H9 (cell line): ENCODE results near the gene IGSF9B. TPM values are rescaled to one million over a fixed set of nuclear protein-coding genes. Genes with fewer than 3 reads are reported as not detected.
A peak's percentile ranks its signal among the peaks of the same experiment; 100 is the strongest.

Experiments used
- DNase-seq: peaks from one replicate; pipeline ENCODE4 v3.0.0-alpha.2; 2017
- H2AFZ ChIP-seq: one replicate; pipeline ENCODE4 v1.6.1; 2013; ENCODE audit warnings: mild to moderate bottlenecking, low read length, control low read depth, moderate library complexity
- H2AK5ac ChIP-seq: 2 replicates; pipeline ENCODE4 v1.6.1; 2013; ENCODE audit warnings: low read length, control low read depth, mixed read lengths; ENCODE audit not compliant: insufficient read length
- H2BK120ac ChIP-seq: one replicate; pipeline ENCODE4 v1.6.1; 2013; ENCODE audit warnings: low read depth, mild to moderate bottlenecking, low read length, control low read depth, inconsistent platforms; ENCODE audit not compliant: poor library complexity, severe bottlenecking
- H2BK12ac ChIP-seq: 2 replicates; pipeline ENCODE4 v1.6.1; 2013; ENCODE audit warnings: low read length, control low read depth, mixed read lengths, low read depth; ENCODE audit not compliant: insufficient read length
- H2BK15ac ChIP-seq: 2 replicates; pipeline ENCODE4 v1.6.1; 2013; ENCODE audit warnings: low read depth, low read length, control low read depth
- H2BK20ac ChIP-seq: one replicate; pipeline ENCODE4 v1.6.1; 2013; ENCODE audit warnings: low read depth, mild to moderate bottlenecking, low read length, control low read depth, inconsistent platforms; ENCODE audit not compliant: poor library complexity, severe bottlenecking
- H2BK5ac ChIP-seq: 2 replicates; pipeline ENCODE4 v1.6.1; 2013; ENCODE audit warnings: low read length, control low read depth, mixed read lengths; ENCODE audit not compliant: insufficient read length
- H3K14ac ChIP-seq: 2 replicates; pipeline ENCODE4 v1.6.1; 2013; ENCODE audit warnings: low read length, control low read depth; ENCODE audit not compliant: insufficient read depth
- H3K18ac ChIP-seq: 2 replicates; pipeline ENCODE4 v1.6.1; 2013; ENCODE audit warnings: low read depth, mild to moderate bottlenecking, mixed read lengths, low read length, control low read depth; ENCODE audit not compliant: insufficient read length
- H3K23ac ChIP-seq: 2 replicates; pipeline ENCODE4 v1.6.1; 2013; ENCODE audit warnings: low read length, control low read depth, mixed read lengths, low read depth; ENCODE audit not compliant: insufficient read length
- H3K23me2 ChIP-seq: 2 replicates; pipeline ENCODE4 v1.6.1; 2013; ENCODE audit warnings: low read depth, mild to moderate bottlenecking, mixed read lengths, low read length, control low read depth; ENCODE audit not compliant: insufficient read length, poor library complexity, severe bottlenecking
- H3K27ac ChIP-seq: 2 replicates; pipeline ENCODE4 v1.5.1; 2013; ENCODE audit warnings: low read length, control low read depth, mixed read lengths, low read depth; ENCODE audit not compliant: insufficient read length
- H3K27me3 ChIP-seq: 2 replicates; pipeline ENCODE4 v1.6.1; 2013; ENCODE audit warnings: low read length, control low read depth, inconsistent platforms; ENCODE audit not compliant: insufficient read depth
- H3K4ac ChIP-seq: 2 replicates; pipeline ENCODE4 v1.6.1; 2013; ENCODE audit warnings: low read depth, mild to moderate bottlenecking, control low read depth, inconsistent platforms, low read length, moderate library complexity
- H3K4me1 ChIP-seq: 2 replicates; pipeline ENCODE4 v1.6.1; 2013; ENCODE audit warnings: low read length, control low read depth, inconsistent platforms; ENCODE audit not compliant: insufficient read depth
- H3K4me2 ChIP-seq: 2 replicates; pipeline ENCODE4 v1.6.1; 2013; ENCODE audit warnings: low read length, control low read depth, mixed read lengths; ENCODE audit not compliant: insufficient read length, insufficient read depth
- H3K56ac ChIP-seq: 2 replicates; pipeline ENCODE4 v1.6.1; 2013; ENCODE audit warnings: low read depth, mild to moderate bottlenecking, mixed read lengths, low read length, control low read depth; ENCODE audit not compliant: insufficient read length
- H3K79me1 ChIP-seq: 2 replicates; pipeline ENCODE4 v1.6.1; 2013; ENCODE audit warnings: low read depth, mild to moderate bottlenecking, moderate library complexity, low read length, control low read depth, inconsistent platforms; ENCODE audit not compliant: insufficient read depth, poor library complexity, severe bottlenecking
- H3K79me2 ChIP-seq: 2 replicates; pipeline ENCODE4 v1.6.1; 2013; ENCODE audit warnings: low read length, control low read depth, inconsistent platforms; ENCODE audit not compliant: insufficient read depth
- H3K9ac ChIP-seq: 2 replicates; pipeline ENCODE4 v1.6.1; 2013; ENCODE audit warnings: low read length, control low read depth, mixed read lengths; ENCODE audit not compliant: insufficient read length; ENCODE audit errors: extremely low read depth
- H3K9me3 ChIP-seq: one replicate; pipeline ENCODE4 v1.6.1; 2013; ENCODE audit warnings: low read depth, low read length, inconsistent platforms; ENCODE audit not compliant: control insufficient read depth
- H3T11ph ChIP-seq: one replicate; pipeline ENCODE4 v1.6.1; 2013; ENCODE audit warnings: mild to moderate bottlenecking, low read length, control low read depth, inconsistent platforms
- H4K20me1 ChIP-seq: one replicate; pipeline ENCODE4 v1.6.1; 2013; ENCODE audit not compliant: control insufficient read depth, insufficient read length, insufficient read depth
- H4K5ac ChIP-seq: 2 replicates; pipeline ENCODE4 v1.6.1; 2013; ENCODE audit warnings: low read depth, mild to moderate bottlenecking, mixed read lengths, low read length, control low read depth; ENCODE audit not compliant: insufficient read length
- H4K8ac ChIP-seq: replicated peaks from 2 replicates; pipeline ENCODE4 v1.6.1; 2013; ENCODE audit warnings: low read length, control low read depth, mixed read lengths, low read depth; ENCODE audit not compliant: insufficient read length
- H4K91ac ChIP-seq: 2 replicates; pipeline ENCODE4 v1.6.1; 2013; ENCODE audit warnings: low read depth, mild to moderate bottlenecking, moderate library complexity, mixed read lengths, low read length, control low read depth; ENCODE audit not compliant: insufficient read length
- H3K27ac Mint-ChIP-seq, 3 experiments: 2 replicates in 2 of 3; 3 replicates in 1 of 3; pipeline ENCODE4 v1.8.0; 2020 to 2021; ENCODE audit warnings: mixed read lengths in 3 of 3, mild to moderate bottlenecking in 1 of 3, moderate library complexity in 1 of 3
- H3K27me3 Mint-ChIP-seq: 2 replicates; pipeline ENCODE4 v1.8.0; 2021; ENCODE audit warnings: low read depth, mild to moderate bottlenecking, moderate library complexity, mixed read lengths
- H3K36me3 Mint-ChIP-seq, 3 experiments: 2 replicates in 2 of 3; 3 replicates in 1 of 3; pipeline ENCODE4 v1.8.0; 2020 to 2021; ENCODE audit warnings: low read depth in 3 of 3, mixed read lengths in 3 of 3; ENCODE audit not compliant: insufficient read depth in 1 of 3
- H3K4me1 Mint-ChIP-seq, 2 experiments: 2 replicates each; pipeline ENCODE4 v1.8.0; 2020; ENCODE audit warnings: mixed read lengths in 2 of 2
- H3K4me3 Mint-ChIP-seq, 2 experiments: 2 replicates in 1 of 2; 3 replicates in 1 of 2; pipeline ENCODE4 v1.8.0; 2020 to 2021; ENCODE audit warnings: mild to moderate bottlenecking in 2 of 2, mixed read lengths in 2 of 2, moderate library complexity in 1 of 2
- H3K9me3 Mint-ChIP-seq, 2 experiments: 2 replicates in 1 of 2; 3 replicates in 1 of 2; pipeline ENCODE4 v1.8.0; 2020; ENCODE audit warnings: mild to moderate bottlenecking in 2 of 2, mixed read lengths in 2 of 2, moderate library complexity in 1 of 2
- CTCF ChIP-seq: fragments of 200-600 bp; sonication (generic); conservative IDR thresholded peaks from 3 replicates; pipeline ENCODE4 v1.8.0; 2021; ENCODE audit warnings: antibody characterized with exemption, mild to moderate bottlenecking
- WGBS: extraction: QIAGEN DNeasy Blood & Tissue Kit; methylation state at CpG from one replicate; pipeline ENCODE4 v1.1.7; 2013; ENCODE audit warnings: missing lambda C conversion rate, low lambda C conversion rate, mixed read lengths; ENCODE audit not compliant: insufficient read length; ENCODE audit errors: extremely low coverage; 5-methylcytosine and 5-hydroxymethylcytosine counted together
- total RNA-seq: library from RNA; stranded (reverse); gene quantifications from 2 replicates; pipeline ENCODE4 v1.2.1, GENCODE V29; 2021

Gene IGSF9B
- total RNA-seq, 1 experiment from 2014 or later, result 25.7 TPM

GRCh38 chr11:133901999-133902398 is 54.8 kb downstream of the IGSF9B start:
- no peak for DNase-seq
- Mint-ChIP-seq H3K4me3 (no peak overlapping the region), H3K36me3 (peaks cover under 1 to 35% (median 16%) of the 10 kb centered on the region in 3 experiments; a peak in 6 of 7 replicates), H3K9me3 (no peaks in the 10 kb centered on the region), H3K27ac (no peak overlapping the region), H3K4me1 (peaks cover 14 to 16% of the 10 kb centered on the region in 2 experiments), H3K27me3 (no peaks in the 10 kb centered on the region)
- no peak overlapping the region for H2BK120ac ChIP-seq
- H2BK12ac ChIP-seq, result no peak overlapping the region
- H3K79me1 ChIP-seq, result no peaks in the 10 kb centered on the region
- H4K91ac ChIP-seq, result no peak overlapping the region
- H3K4me1 ChIP-seq, result no peaks in the 10 kb centered on the region
- H2AK5ac ChIP-seq, result no peak overlapping the region
- H2BK5ac ChIP-seq, result no peak overlapping the region
- H3T11ph ChIP-seq, result no peak overlapping the region
- peaks cover 4% of the 10 kb centered on the region for H3K23me2 ChIP-seq
- H2BK15ac ChIP-seq, result no peak overlapping the region
- H3K27ac ChIP-seq, result no peak overlapping the region
- no peak overlapping the region for H3K14ac ChIP-seq
- H2AFZ ChIP-seq, result no peak overlapping the region
- 100% methylated on average over 3 of the region's 3 CpGs for WGBS
- no peaks in the 10 kb centered on the region for H3K27me3 ChIP-seq
- no peak overlapping the region for H3K9ac ChIP-seq
- no peak overlapping the region for H3K56ac ChIP-seq
- no peak overlapping the region for H2BK20ac ChIP-seq
- peak overlapping the region; percentile 2 for H4K8ac ChIP-seq
- H3K23ac ChIP-seq, result no peak overlapping the region
- H4K5ac ChIP-seq, result no peak overlapping the region
- H3K79me2 ChIP-seq, result no peaks in the 10 kb centered on the region
- no peak for TF ChIP-seq CTCF
- H4K20me1 ChIP-seq, result no peaks in the 10 kb centered on the region
- no peak overlapping the region for H3K4me2 ChIP-seq
- no peaks in the 10 kb centered on the region for H3K9me3 ChIP-seq
- H3K18ac ChIP-seq, result no peak overlapping the region
- no peak overlapping the region for H3K4ac ChIP-seq
